ENCODE results near the gene CAMKMT. TPM values are rescaled to one million over a fixed set of nuclear protein-coding genes. Genes with fewer than 3 reads are reported as not detected.

Gene CAMKMT
- total RNA-seq, 2 donors from 2014 or later: 3.6 to 4.6 TPM

GRCh38 chr2:44360749-44361329 lies 908 bp upstream of the CAMKMT start:
- DNase-seq (ENCODE audit: low spot score): no peak

GRCh38 chr2:44362207-44363015 lies 664 bp downstream of the CAMKMT start:
- peaks cover 0 to 30% of the 10 kb centered on the region in 2 donors for H3K4me1 ChIP-seq
- no peaks in the 10 kb centered on the region for H3K9me3 ChIP-seq
- no peak for TF ChIP-seq CTCF (IDR thresholded peaks at IDR 0.05)
- peak; percentile 70 for DNase-seq (ENCODE audit: low spot score)
- H3K4me3 ChIP-seq: peak overlapping the region; percentile 89 to 97
- peak overlapping the region; percentile 96 to 97 for H3K27ac ChIP-seq
- no peaks in the 10 kb centered on the region for H3K27me3 ChIP-seq
- no peaks in the 10 kb centered on the region for H3K36me3 ChIP-seq

More at GRCh38 chr2:44360749-44361329, 908 bp upstream of the CAMKMT start:
- H3K27me3 ChIP-seq: no peaks in the 10 kb centered on the region
- H3K4me1 ChIP-seq: peaks cover 0 to 39% of the 10 kb centered on the region in 2 donors
- H3K27ac ChIP-seq: peak overlapping the region; percentile 96 to 97
- no peaks in the 10 kb centered on the region for H3K36me3 ChIP-seq
- no peak for TF ChIP-seq CTCF (IDR thresholded peaks at IDR 0.05)
- no peaks in the 10 kb centered on the region for H3K9me3 ChIP-seq
- peak overlapping the region; percentile 89 to 97 for H3K4me3 ChIP-seq

GRCh38 chr2:44364604-44365003 lies 2.9 kb downstream of the CAMKMT start:
- H3K4me3 ChIP-seq: no peak overlapping the region
- TF ChIP-seq CTCF (IDR thresholded peaks at IDR 0.05): no peak
- no peak overlapping the region for H3K27ac ChIP-seq
- no peaks in the 10 kb centered on the region for H3K36me3 ChIP-seq
- H3K4me1 ChIP-seq: peaks cover 0 to 11% of the 10 kb centered on the region in 2 donors
- DNase-seq (ENCODE audit: low spot score): no peak
- no peaks in the 10 kb centered on the region for H3K27me3 ChIP-seq
- H3K9me3 ChIP-seq: no peaks in the 10 kb centered on the region

GRCh38 chr2:44367591-44367990 lies 5.8 kb downstream of the CAMKMT start:
- H3K27me3 ChIP-seq: no peaks in the 10 kb centered on the region
- DNase-seq (ENCODE audit: low spot score): no peak
- H3K27ac ChIP-seq: no peak overlapping the region
- H3K9me3 ChIP-seq: no peaks in the 10 kb centered on the region
- no peak overlapping the region for H3K4me3 ChIP-seq
- no peaks in the 10 kb centered on the region for H3K4me1 ChIP-seq
- TF ChIP-seq CTCF (IDR thresholded peaks at IDR 0.05): no peak
- H3K36me3 ChIP-seq: no peaks in the 10 kb centered on the region

GRCh38 chr2:44369392-44369791 lies 7.6 kb downstream of the CAMKMT start:
- H3K9me3 ChIP-seq: no peaks in the 10 kb centered on the region
- no peak for TF ChIP-seq CTCF (IDR thresholded peaks at IDR 0.05)
- no peak overlapping the region for H3K27ac ChIP-seq
- no peak for DNase-seq (ENCODE audit: low spot score)
- no peaks in the 10 kb centered on the region for H3K4me1 ChIP-seq
- no peak overlapping the region for H3K4me3 ChIP-seq
- H3K36me3 ChIP-seq: no peaks in the 10 kb centered on the region
- no peaks in the 10 kb centered on the region for H3K27me3 ChIP-seq

All from right atrium auricular region (tissue), 2 donors.